ENCODE data around the gene APBB2.
"Not testable (repeated sequence)": the region's sequence is repeated elsewhere in the genome, so short reads cannot be mapped to it uniquely, and the experiment has no call there.

Gene APBB2

GRCh38 chr4:41167191-41167590 is 47.2 kb downstream of the APBB2 start:
- DNase-seq (ENCODE audit: low read depth, low spot score), result no peak

GRCh38 chr4:41164405-41164804 is 49.9 kb downstream of the APBB2 start:
- DNase-seq (ENCODE audit: low read depth, low spot score), result no peak
- H3K4me3 ChIP-seq (ENCODE audit: low read length), result no peak overlapping the region

More at GRCh38 chr4:41167191-41167590, 47.2 kb downstream of the APBB2 start:
- no peak overlapping the region for H3K4me3 ChIP-seq (ENCODE audit: low read length)

DNA sequence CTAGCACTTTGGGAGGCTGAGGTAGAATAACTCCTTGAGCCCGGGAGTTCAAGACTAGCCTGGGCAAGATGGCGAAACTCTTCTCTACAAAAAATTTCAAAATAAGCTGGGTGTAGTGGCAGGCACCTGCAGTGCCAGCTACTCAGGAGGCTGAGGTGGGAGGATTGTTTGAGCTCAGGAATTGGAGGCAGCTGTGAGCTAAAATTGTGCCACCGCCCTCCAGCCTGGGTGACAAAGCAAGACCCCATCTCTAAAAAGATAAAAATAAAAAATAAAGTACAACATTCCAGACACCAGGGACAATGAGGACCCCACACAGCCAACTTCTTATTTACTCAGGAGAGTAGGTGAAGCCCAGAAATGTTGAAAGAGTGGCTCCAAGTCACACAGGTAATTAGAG is 53.0 kb downstream of the APBB2 start:
- no peak for DNase-seq (ENCODE audit: low read depth, low spot score)
- H3K4me3 ChIP-seq (ENCODE audit: low read length), result no peak overlapping the region

GRCh38 chr4:41160856-41161255 is 53.5 kb downstream of the APBB2 start:
- no peak for DNase-seq (ENCODE audit: low read depth, low spot score)
- H3K4me3 ChIP-seq (ENCODE audit: low read length), result no peak overlapping the region

DNA sequence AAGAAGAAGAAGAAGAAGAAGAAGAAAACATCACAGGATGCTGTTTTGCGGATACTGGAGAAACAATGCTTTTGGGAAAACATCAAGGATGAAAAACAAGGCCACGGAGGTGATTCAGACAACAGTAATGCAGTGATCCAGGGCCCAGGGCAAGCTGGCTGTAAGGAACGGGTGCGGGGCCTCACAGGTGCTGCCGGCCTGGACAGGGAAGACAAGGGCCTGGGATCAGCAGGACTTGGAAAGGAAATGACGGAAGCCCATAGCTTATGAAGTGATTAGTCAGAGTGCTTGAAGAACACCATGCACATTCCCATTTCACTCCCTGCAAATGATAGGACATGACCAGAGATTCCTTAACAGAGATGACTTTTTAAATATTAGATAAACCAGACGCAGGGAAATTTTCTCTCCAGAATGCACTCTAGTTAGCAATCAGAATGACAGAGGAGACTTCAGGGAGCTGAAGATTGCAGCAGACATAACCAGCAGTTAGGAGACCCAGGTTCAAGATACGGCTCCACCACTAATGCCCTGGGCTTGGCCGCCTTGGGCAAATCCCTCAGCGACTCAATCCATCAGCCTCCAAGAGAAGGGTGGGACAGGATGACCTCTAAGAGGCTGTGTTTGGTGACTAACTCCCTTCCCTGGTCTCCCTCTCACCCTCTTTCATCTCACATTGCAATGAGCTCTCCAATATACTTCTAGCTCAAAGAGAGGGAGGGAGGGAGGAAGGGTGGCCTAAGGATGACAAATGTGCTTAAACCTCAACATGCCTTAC is 54.1 kb downstream of the APBB2 start:
- DNase-seq (ENCODE audit: low read depth, low spot score), result no peak
- H3K4me3 ChIP-seq (ENCODE audit: low read length), result no peak overlapping the region

DNA sequence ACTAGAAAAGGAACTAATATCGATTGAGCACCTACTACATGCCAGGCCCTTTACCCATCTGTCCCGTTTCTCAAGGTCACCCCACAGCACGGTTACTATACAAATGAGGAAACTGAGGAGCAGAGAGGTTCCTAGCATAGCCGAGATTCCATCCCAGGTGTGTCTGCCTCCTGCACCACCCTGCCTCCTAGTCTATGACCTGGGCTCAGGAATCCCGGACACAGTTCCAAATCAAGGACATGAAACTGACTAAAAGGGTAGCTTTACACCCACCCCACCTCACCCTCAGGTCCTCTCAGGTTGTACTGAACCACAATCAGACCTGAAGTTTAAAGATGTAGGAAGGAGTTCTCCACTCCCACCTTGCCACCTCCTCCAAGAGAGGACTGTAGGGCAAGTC is 55.6 kb downstream of the APBB2 start:
- no peak overlapping the region for H3K4me3 ChIP-seq (ENCODE audit: low read length)

GRCh38 chr4:41158274-41158673 is 56.1 kb downstream of the APBB2 start:
- no peak overlapping the region for H3K4me3 ChIP-seq (ENCODE audit: low read length)
- DNase-seq (ENCODE audit: low read depth, low spot score), result no peak

More for the DNA sequence above, 55.6 kb downstream of the APBB2 start:
- no peak for DNase-seq (ENCODE audit: low read depth, low spot score)

DNA sequence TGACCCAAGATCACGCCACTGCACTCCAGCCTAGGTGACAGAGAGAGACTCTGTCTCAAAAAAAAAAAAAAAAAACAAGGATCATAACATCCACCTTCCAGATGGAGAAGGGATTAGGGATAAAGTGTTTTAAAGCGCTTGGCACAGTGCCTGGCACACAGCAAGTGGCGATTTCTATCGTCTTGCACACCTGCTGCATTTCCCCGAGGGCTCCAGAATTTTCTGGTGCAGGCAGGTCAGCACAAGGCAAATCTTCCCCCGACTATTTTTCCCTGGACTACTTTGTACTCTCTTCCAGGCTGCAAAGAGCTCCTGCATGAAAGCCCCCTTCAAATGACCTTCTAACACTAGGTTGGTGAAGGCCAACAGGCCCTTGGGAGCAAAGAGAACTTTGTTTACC is 57.3 kb downstream of the APBB2 start:
- H3K4me3 ChIP-seq (ENCODE audit: low read length), result no peak overlapping the region
- no peak for DNase-seq (ENCODE audit: low read depth, low spot score)

DNA sequence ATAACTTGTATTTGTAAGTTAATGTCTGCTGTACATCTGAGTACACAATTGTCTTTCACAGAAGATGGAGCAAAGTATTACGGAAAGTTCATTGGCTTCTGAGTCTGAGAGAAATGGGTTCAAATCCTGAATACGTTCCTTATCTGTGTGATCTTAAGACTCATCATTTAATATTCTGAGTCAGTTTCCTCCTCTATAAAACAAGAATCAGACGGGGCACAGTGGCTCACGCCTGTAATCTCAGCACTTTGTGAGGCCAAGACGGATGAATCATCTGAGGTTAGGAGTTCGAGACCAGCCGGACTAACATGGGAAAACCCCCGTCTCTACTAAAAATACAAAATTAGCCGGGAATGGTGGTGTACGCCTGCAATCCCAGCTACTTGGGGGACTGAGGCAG is 57.8 kb downstream of the APBB2 start:
- no peak for DNase-seq (ENCODE audit: low read depth, low spot score)
- H3K4me3 ChIP-seq (ENCODE audit: low read length), result no peak overlapping the region

- H3K4me3 ChIP-seq (ENCODE audit: low read length), result no peak overlapping the region
- no peak for DNase-seq (ENCODE audit: low read depth, low spot score)
These were observed 59.0 kb downstream of the APBB2 start for GRCh38 chr4:41155194-41155830.

GRCh38 chr4:41154814-41155177 is 59.5 kb downstream of the APBB2 start:
- H3K4me3 ChIP-seq (ENCODE audit: low read length), result no peak overlapping the region
- DNase-seq (ENCODE audit: low read depth, low spot score), result no peak

DNA sequence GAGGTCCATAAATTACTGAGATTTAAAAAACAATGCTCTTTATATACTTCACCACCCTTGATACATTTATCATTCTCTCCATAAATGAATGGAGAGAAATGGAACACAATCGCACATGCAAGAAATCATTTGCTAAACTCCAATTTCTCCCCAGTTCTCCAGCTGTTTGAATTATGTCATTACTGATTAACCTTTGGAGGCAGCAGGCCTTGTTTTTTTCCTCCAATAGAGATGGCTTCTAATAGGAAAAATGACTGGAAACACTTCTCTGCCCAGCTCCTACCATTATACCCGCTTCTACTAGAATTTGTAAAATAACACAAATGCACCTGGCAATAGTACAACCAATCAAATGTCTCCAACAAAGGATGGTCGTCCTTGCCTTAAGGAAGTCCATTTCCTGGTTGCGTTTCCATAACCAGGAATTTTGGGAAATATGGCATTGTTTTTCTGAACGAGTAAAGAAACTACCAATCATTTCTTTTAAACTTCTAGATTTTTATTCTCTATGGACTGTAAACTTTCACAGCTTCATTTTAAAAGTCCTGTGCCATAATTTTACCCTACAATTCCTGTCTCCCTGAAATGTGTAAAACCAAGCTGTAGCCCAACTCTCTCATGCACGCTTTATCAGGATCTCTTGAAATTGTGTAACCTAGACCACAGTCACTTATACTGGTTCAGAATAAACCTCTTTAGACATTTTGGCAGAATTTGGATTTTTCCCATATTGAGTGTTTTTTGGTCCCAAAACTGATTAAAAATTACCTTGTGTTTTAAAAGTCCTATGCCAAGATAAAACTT is 60.1 kb downstream of the APBB2 start:
- H3K4me3 ChIP-seq (ENCODE audit: low read length), result no peak overlapping the region
- no peak for DNase-seq (ENCODE audit: low read depth, low spot score)

- no peak for DNase-seq (ENCODE audit: low read depth, low spot score)
- no peak overlapping the region for H3K4me3 ChIP-seq (ENCODE audit: low read length)
These were observed 63.9 kb downstream of the APBB2 start for GRCh38 chr4:41150401-41150800.

- DNase-seq (ENCODE audit: low read depth, low spot score); H3K4me3 ChIP-seq (ENCODE audit: low read length): not testable (repeated sequence)
These were observed 64.8 kb downstream of the APBB2 start for GRCh38 chr4:41149568-41149967.

DNA sequence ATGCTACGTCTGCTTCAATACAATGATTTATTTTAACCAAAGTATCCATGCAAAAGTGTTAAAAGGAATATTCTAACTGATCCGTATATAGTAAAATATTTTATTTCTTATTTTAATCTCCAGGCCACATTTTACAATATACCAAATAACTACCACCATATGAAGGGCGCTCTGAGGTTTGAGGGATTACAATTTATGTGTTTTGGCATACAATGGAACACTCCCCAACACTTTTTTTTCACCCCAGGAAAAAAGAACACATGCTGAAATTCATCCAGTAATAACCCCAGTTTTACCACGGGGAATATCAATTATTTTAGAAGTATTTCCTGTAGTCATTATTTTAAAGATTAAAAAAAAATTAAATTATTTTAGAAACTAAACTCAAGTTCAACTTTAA is 65.4 kb downstream of the APBB2 start:
- DNase-seq (ENCODE audit: low read depth, low spot score), result no peak
- no peak overlapping the region for H3K4me3 ChIP-seq (ENCODE audit: low read length)

DNA sequence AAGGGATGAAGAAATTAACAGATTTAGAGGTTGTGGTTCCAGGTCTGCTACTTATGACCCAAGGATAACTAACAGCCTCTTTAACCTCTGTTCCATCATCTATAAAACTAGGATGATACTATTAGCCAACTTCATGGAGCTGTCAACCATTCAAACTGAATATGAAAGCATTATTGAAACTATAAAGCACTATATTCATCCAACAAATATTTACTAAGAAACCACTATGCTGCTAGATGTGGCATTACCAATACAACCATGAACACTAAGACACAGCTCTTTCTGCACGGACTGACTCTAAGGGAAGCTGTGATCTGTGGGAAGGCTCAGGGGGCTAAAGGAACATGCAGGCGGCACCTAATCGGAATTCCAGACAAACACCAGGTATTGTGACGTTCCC is 66.0 kb downstream of the APBB2 start:
- no peak overlapping the region for H3K4me3 ChIP-seq (ENCODE audit: low read length)
- DNase-seq (ENCODE audit: low read depth, low spot score), result no peak

- not testable (repeated sequence) for DNase-seq (ENCODE audit: low read depth, low spot score); H3K4me3 ChIP-seq (ENCODE audit: low read length)
These were observed 66.8 kb downstream of the APBB2 start for GRCh38 chr4:41147570-41147969.

GRCh38 chr4:41146716-41147506 is 67.4 kb downstream of the APBB2 start:
- H3K4me3 ChIP-seq (ENCODE audit: low read length), result no peak overlapping the region

DNA sequence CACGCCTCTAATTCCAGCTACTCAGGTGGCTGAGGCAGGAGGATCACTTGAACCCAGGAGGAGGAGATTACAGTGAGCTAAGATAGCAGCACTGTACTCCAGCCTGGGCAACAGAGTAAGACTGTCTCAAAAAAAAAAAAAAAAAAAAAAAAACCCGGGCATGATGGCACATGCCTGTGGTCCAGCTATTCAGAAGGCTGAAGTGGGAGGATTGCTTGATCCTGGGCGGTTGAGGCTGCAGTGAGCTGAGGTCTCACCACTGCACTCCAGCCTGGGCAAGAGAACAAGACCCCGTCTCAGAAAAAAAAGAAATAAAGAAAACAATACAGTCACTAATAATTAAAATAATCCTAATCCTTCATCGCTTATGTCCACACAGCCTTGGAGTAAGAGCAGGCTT is 68.1 kb downstream of the APBB2 start:
- no peak for DNase-seq (ENCODE audit: low read depth, low spot score)
- no peak overlapping the region for H3K4me3 ChIP-seq (ENCODE audit: low read length)

More at GRCh38 chr4:41146716-41147506, 67.4 kb downstream of the APBB2 start:
- DNase-seq (ENCODE audit: low read depth, low spot score), result no peak

Measured in Jurkat, Clone E6-1 (cell line).